ENCODE measurements around the gene TMEM17. TPM values are rescaled to one million over a fixed set of nuclear protein-coding genes. Genes with fewer than 3 reads are reported as not detected.
A peak's percentile ranks its signal among the peaks of the same experiment; 100 is the strongest.
"Not testable (repeated sequence)": the region's sequence is repeated elsewhere in the genome, so short reads cannot be mapped to it uniquely, and the experiment has no call there.

The TMEM17 gene, protein sequence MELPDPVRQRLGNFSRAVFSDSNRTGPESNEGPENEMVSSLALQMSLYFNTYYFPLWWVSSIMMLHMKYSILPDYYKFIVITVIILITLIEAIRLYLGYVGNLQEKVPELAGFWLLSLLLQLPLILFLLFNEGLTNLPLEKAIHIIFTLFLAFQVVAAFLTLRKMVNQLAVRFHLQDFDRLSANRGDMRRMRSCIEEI
- total RNA-seq (2014; rRNA removed; shearing (Covaris generic)), result 1.1 and 1.7 TPM in 2 replicates

DNA sequence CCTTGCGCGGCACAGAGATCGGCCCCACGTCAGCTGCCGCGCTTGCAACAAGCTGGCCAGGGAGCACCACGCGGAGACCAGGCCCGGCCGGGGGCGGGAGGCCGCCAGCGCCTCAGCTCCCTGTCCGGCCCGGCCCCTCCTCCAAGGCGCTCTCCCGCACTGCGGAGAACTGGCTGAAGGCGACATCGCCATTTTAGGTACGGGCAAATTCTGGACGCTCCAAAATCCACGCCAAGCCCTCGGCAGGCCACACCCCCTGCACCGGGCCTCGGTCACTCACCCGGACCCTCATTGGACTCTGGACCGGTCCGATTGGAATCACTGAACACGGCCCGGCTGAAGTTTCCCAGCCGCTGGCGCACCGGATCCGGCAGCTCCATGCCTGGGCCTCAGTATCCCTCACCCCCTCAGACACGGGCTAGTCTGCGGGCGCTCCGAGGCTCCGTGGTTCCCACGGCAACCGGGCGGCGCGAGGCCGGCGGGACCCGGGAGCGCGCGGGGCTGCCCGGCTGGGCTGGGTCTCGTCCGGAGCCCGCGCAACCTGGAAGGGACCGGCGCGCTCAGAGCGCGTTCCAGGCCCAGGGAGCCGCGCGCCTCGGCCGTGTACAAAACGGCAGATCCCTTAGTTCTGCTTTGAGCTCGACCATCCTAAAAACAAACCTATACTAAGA, at the start of gene TMEM17:
Gene TMEM17, minus strand, starts transcription at position 446 of the 671 bp plus-strand sequence. Its CDS starts 66 bp downstream, at position 380.
- peak; percentile 93 for DNase-seq
- H3K36me3 ChIP-seq (replicated peaks; ENCODE audit: control insufficient read depth, insufficient read depth, low read length), result no peaks in the 10 kb centered on the region

GRCh38 chr2:62554440-62554839, 48.4 kb upstream of the TMEM17 start:
- Histone ChIP-seq H3K36me3 (replicated peaks; ENCODE audit: control insufficient read depth, insufficient read depth, low read length) (no peaks in the 10 kb centered on the region), H3K27me3 (ENCODE audit: control insufficient read depth, insufficient read depth, low read length) (no peaks in the 10 kb centered on the region), H3K4me3 (ENCODE audit: insufficient read depth, low read depth, low read length) (no peak overlapping the region)
- DNase-seq, result no peak

More for the DNA sequence above, at the start of gene TMEM17:
- H3K4me3 ChIP-seq (ENCODE audit: insufficient read depth, low read depth, low read length), result peak within 1 kb of the TSS; percentile 75
- no peaks in the 10 kb centered on the region for H3K27me3 ChIP-seq (ENCODE audit: control insufficient read depth, insufficient read depth, low read length)

DNA sequence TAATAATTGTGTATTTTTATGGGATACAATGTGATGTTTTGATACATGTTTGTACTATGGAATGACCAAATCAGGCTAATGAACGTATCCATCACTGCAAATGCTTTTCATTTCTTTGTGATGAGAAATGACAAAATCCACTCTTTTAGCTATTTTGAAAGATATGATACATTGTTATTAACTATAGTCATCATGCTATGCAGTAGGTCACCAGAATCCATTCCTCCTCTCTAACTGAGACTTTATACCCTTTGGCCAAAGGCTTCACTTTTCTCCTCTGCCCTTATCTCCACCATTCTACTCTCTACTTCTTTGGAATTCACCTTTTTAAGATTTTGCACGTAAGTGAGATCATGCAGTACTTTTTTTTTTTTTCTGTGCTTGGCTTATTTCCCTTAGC, 44.5 kb upstream of the TMEM17 start:
- Histone ChIP-seq H3K4me3 (ENCODE audit: insufficient read depth, low read depth, low read length) (no peak overlapping the region), H3K27me3 (ENCODE audit: control insufficient read depth, insufficient read depth, low read length) (no peaks in the 10 kb centered on the region), H3K36me3 (replicated peaks; ENCODE audit: control insufficient read depth, insufficient read depth, low read length) (no peaks in the 10 kb centered on the region)
- no peak for DNase-seq

DNA sequence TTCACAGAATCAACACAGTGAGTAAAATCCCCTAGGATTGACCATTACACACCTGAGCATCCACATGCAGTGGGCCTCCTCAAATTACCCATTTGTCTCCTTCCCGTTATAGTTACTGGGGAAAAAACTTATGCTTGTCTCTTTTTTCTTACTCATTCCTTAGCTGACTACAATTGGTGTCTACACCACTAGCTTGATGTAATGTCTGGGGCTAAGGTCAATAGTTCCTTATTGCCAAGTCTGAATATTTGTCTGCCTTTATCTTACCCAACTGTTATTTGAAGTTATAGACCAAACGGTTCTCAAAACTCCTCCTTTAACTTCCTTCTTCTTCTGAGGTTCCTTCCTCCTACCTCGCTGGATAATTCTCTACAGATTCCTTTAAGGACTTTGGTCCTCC, 41.9 kb upstream of the TMEM17 start:
- Histone ChIP-seq H3K27me3 (ENCODE audit: control insufficient read depth, insufficient read depth, low read length) (no peaks in the 10 kb centered on the region), H3K4me3 (ENCODE audit: insufficient read depth, low read depth, low read length) (no peak overlapping the region), H3K36me3 (replicated peaks; ENCODE audit: control insufficient read depth, insufficient read depth, low read length) (no peaks in the 10 kb centered on the region)
- DNase-seq, result no peak

GRCh38 chr2:62545261-62545660, 39.3 kb upstream of the TMEM17 start:
- no peaks in the 10 kb centered on the region for H3K36me3 ChIP-seq (replicated peaks; ENCODE audit: control insufficient read depth, insufficient read depth, low read length)
- H3K4me3 ChIP-seq (ENCODE audit: insufficient read depth, low read depth, low read length), result no peak overlapping the region
- DNase-seq, result no peak
- H3K27me3 ChIP-seq (ENCODE audit: control insufficient read depth, insufficient read depth, low read length), result no peaks in the 10 kb centered on the region

GRCh38 chr2:62540408-62541168, 34.6 kb upstream of the TMEM17 start:
- H3K36me3 ChIP-seq (replicated peaks; ENCODE audit: control insufficient read depth, insufficient read depth, low read length), result no peaks in the 10 kb centered on the region
- no peak overlapping the region for H3K4me3 ChIP-seq (ENCODE audit: insufficient read depth, low read depth, low read length)
- no peak for DNase-seq
- H3K27me3 ChIP-seq (ENCODE audit: control insufficient read depth, insufficient read depth, low read length), result no peaks in the 10 kb centered on the region

- DNase-seq, result no peak
- Histone ChIP-seq H3K4me3 (ENCODE audit: insufficient read depth, low read depth, low read length) (no peak overlapping the region), H3K36me3 (replicated peaks; ENCODE audit: control insufficient read depth, insufficient read depth, low read length) (no peaks in the 10 kb centered on the region), H3K27me3 (ENCODE audit: control insufficient read depth, insufficient read depth, low read length) (no peaks in the 10 kb centered on the region)
These were observed 33.8 kb upstream of the TMEM17 start for GRCh38 chr2:62539606-62540407.

DNA sequence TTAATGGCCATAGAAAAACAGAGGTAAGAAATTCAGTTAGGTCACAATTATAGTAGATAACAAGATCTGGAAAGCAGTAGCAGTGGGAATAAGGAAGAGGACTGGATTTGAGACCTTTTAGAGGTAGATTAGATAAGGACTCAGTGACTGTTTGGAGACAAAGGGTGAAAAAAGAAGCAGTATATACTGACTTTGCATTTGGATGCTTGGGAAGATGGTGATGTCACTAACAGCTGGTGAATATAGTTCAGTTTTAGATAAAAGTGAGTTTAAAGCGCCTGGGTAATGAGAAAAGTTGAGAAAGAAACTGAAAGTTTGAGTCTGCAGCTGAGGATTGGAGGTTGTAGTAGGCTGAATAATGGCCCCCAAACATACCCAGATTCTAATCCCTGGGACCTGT, 32.8 kb upstream of the TMEM17 start:
- DNase-seq, result no peak
- H3K27me3 ChIP-seq (ENCODE audit: control insufficient read depth, insufficient read depth, low read length), result no peaks in the 10 kb centered on the region
- no peak overlapping the region for H3K4me3 ChIP-seq (ENCODE audit: insufficient read depth, low read depth, low read length)
- H3K36me3 ChIP-seq (replicated peaks; ENCODE audit: control insufficient read depth, insufficient read depth, low read length), result no peaks in the 10 kb centered on the region

DNA sequence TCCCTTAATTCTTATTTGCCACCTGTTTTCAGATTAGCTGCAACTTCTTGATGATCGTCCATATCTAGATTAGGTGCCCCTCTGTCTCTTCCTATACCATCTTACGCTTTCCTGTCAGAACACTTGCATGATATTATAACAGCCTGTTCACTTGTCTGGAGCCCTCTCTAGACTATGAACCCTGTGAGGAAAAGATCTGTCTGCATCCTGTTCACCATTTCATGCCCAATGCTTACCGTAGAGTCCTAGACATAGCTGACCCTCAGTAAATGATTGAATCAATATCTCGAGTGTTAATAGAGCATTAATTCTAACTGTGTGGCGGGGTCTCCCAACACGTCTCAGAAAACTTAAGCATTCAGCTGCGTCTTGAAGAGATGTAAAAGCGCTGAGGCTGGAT, 31.8 kb upstream of the TMEM17 start:
- H3K27me3 ChIP-seq (ENCODE audit: control insufficient read depth, insufficient read depth, low read length), result no peaks in the 10 kb centered on the region

DNA sequence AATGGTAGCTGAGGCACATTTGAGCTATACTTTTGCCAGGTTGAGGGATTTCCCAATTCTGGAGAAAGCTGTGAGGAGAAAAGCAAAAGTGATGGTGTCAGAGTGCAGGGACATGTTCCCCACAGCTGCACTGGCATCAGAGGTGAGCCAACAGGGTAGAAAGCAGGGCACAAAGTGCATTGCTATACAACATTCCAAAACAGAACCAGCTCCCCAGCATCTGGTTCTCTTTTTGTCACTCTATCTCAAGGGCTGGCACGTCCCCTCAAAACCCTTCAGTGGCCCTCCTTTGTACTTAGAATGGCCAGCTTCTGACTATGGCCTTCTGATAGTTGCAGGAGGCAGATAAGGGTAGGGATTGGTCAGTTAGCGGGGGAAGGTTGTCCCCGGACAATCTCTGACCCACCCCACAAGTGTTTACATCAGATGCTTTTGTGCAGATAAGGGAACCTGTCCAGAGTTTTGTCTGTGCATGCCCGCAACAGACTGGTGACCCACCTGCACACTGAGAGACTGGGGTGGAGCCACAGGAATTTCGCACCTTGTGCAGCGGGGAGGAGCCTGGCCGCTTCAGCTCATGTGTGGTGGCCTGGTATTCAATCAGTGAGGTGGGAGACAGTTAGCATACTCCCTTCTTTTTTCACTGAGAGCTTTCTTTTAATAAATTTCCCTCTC, 31.0 kb upstream of the TMEM17 start:
- Histone ChIP-seq H3K36me3 (replicated peaks; ENCODE audit: control insufficient read depth, insufficient read depth, low read length) (no peaks in the 10 kb centered on the region), H3K4me3 (ENCODE audit: insufficient read depth, low read depth, low read length) (no peak overlapping the region), H3K27me3 (ENCODE audit: control insufficient read depth, insufficient read depth, low read length) (no peaks in the 10 kb centered on the region)
- DNase-seq, result no peak

More for the DNA sequence above, 31.8 kb upstream of the TMEM17 start:
- Histone ChIP-seq H3K36me3 (replicated peaks; ENCODE audit: control insufficient read depth, insufficient read depth, low read length) (no peaks in the 10 kb centered on the region), H3K4me3 (ENCODE audit: insufficient read depth, low read depth, low read length) (no peak overlapping the region)
- DNase-seq, result no peak

GRCh38 chr2:62535521-62535920, 29.5 kb upstream of the TMEM17 start:
- not testable (repeated sequence) for H3K4me3 ChIP-seq (ENCODE audit: insufficient read depth, low read depth, low read length); H3K27me3 ChIP-seq (ENCODE audit: control insufficient read depth, insufficient read depth, low read length); DNase-seq; H3K36me3 ChIP-seq (replicated peaks; ENCODE audit: control insufficient read depth, insufficient read depth, low read length)

- Histone ChIP-seq H3K27me3 (ENCODE audit: control insufficient read depth, insufficient read depth, low read length) (no peaks in the 10 kb centered on the region), H3K36me3 (replicated peaks; ENCODE audit: control insufficient read depth, insufficient read depth, low read length) (no peaks in the 10 kb centered on the region), H3K4me3 (ENCODE audit: insufficient read depth, low read depth, low read length) (no peak overlapping the region)
- no peak for DNase-seq
These were observed 25.6 kb upstream of the TMEM17 start for GRCh38 chr2:62531594-62531993.

DNA sequence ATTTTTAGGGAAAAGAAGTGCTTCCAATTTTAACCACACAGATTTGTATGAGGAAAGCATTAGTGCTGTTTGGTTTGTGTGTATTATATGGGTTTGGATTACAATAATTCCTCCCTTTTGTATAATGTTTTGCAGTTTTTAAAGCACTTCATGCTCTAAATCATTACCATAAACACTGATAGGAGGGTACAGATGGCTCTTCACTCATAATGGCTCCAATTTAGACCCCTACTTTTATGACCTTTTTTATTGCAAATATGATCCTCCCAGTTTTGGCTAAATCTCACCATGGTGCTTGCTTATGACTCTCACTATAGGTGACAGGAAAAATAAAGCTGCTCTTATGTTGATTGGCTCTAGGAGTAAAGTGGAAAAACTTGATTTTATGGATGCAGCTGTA, 23.8 kb upstream of the TMEM17 start:
- no peak overlapping the region for H3K4me3 ChIP-seq (ENCODE audit: insufficient read depth, low read depth, low read length)
- H3K36me3 ChIP-seq (replicated peaks; ENCODE audit: control insufficient read depth, insufficient read depth, low read length), result no peaks in the 10 kb centered on the region
- no peak for DNase-seq
- no peaks in the 10 kb centered on the region for H3K27me3 ChIP-seq (ENCODE audit: control insufficient read depth, insufficient read depth, low read length)
